GM12891 (cell line): Measurements from ENCODE around the gene JPH3.

Experiments
- PAX5 ChIP-seq: IDR thresholded peaks from 2 replicates; pipeline ENCODE4 v1.6.1; 2011; ENCODE audit warnings: low read length, moderate library complexity, mild to moderate bottlenecking; ENCODE audit not compliant: insufficient read depth, severe bottlenecking
- POLR2A ChIP-seq: IDR thresholded peaks from 2 replicates; pipeline ENCODE4 v1.6.1; 2011; ENCODE audit warnings: low read depth, low read length, control low read depth
- POLR2AphosphoS5 ChIP-seq: IDR thresholded peaks from 2 replicates; pipeline ENCODE4 v1.6.1; 2011; ENCODE audit warnings: low read depth, low read length, control low read depth
- TAF1 ChIP-seq: IDR thresholded peaks from 2 replicates; pipeline ENCODE4 v1.6.1; 2011; ENCODE audit warnings: low read depth, low read length, control low read depth

- TF ChIP-seq PAX5 (no peak), POLR2A (no peak), POLR2AphosphoS5 (no peak), TAF1 (no peak)
These were observed 19.4 kb upstream of the JPH3 start for GRCh38 chr16:87582966-87583325.
